Osteoblast (primary cell): ENCODE measurements around the gene HEY2. TPM values are rescaled to one million over a fixed set of nuclear protein-coding genes. Genes with fewer than 3 reads are reported as not detected.

ENCODE experiments used
- DNase-seq: peaks from one replicate; pipeline ENCODE4 v3.0.0; 2011; ENCODE audit warnings: low spot score, mixed read lengths; ENCODE audit not compliant: insufficient read length; ENCODE audit errors: missing footprints
- H2AFZ ChIP-seq: 2 replicates; pipeline ENCODE4 v1.6.0; 2011; ENCODE audit warnings: mild to moderate bottlenecking, low read length
- H3K27ac ChIP-seq: 2 replicates; pipeline ENCODE4 v1.5.1; 2011; ENCODE audit warnings: mild to moderate bottlenecking, low read depth, low read length, moderate library complexity
- H3K27me3 ChIP-seq: 2 replicates; pipeline ENCODE4 v1.6.0; 2012; ENCODE audit warnings: mild to moderate bottlenecking, control low read depth, inconsistent platforms, low read length, moderate library complexity; ENCODE audit not compliant: insufficient read depth
- H3K36me3 ChIP-seq: 2 replicates; pipeline ENCODE4 v1.5.1; 2011; ENCODE audit warnings: mild to moderate bottlenecking, low read length, control low read depth, moderate library complexity; ENCODE audit not compliant: insufficient read depth
- H3K4me1 ChIP-seq: 2 replicates; pipeline ENCODE4 v1.5.1; 2011; ENCODE audit warnings: mild to moderate bottlenecking, low read length, control low read depth, moderate library complexity; ENCODE audit not compliant: insufficient read depth
- H3K4me2 ChIP-seq: 2 replicates; pipeline ENCODE4 v1.6.0; 2011; ENCODE audit warnings: mild to moderate bottlenecking, low read length; ENCODE audit not compliant: insufficient read depth
- H3K4me3 ChIP-seq: fragments of 200-600 bp; sonication (generic); 3 replicates; pipeline ENCODE4 v1.5.1; 2012; ENCODE audit warnings: mild to moderate bottlenecking, low read length, inconsistent platforms; ENCODE audit not compliant: insufficient read depth
- H3K79me2 ChIP-seq: 2 replicates; pipeline ENCODE4 v1.6.0; 2012; ENCODE audit warnings: mild to moderate bottlenecking, low read length, control low read depth, inconsistent platforms; ENCODE audit not compliant: insufficient read depth
- H3K9me3 ChIP-seq: 2 replicates; pipeline ENCODE4 v1.5.1; 2011; ENCODE audit warnings: low read depth, low read length, control low read depth
- H4K20me1 ChIP-seq: 2 replicates; pipeline ENCODE4 v1.6.0; 2012; ENCODE audit warnings: mild to moderate bottlenecking, low read length, control low read depth; ENCODE audit not compliant: insufficient read depth
- total RNA-seq: library from RNA; depleted of rRNA; stranded (reverse); fragments of >200 nt; gene quantifications from 2 replicates; pipeline ENCODE4 v1.2.3, GENCODE V29; 2012
- TF ChIP-seq, protein P1 (sequence below): IDR thresholded peaks from 2 replicates; pipeline ENCODE4 v1.5.1; 2011; ENCODE audit warnings: mild to moderate bottlenecking, low read depth, low read length, moderate library complexity; ENCODE audit errors: extremely low read depth

HEY2 gene
- total RNA-seq, 1 donor = 2.2 TPM

DNA sequence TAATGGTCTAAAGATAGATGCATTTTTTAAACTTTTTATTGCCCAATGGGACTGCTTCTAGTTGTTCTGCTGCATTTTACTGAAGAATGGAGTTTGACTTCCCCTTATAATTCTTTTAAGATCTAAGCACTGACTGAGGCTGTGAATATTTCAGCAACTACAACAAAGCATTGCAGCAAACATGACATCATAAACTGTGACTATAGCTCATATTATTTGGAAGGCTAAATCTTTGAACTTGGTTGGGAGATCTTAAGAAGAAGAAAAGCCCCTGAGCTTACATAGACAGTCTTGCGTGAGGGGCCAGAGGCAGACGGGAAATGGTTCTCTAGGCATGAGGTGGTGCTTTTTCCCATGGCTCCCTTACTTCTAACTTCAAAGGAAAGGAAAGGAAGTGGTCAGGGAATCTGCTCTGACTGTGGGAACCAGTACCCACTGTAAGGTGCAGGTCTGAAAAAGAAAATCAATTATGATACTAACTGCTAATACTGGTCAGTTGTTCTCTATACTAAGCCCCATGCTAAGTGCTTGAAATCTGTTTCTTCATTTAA, 14.8 kb downstream of the HEY2 start:
- Histone ChIP-seq H4K20me1 (no peaks in the 10 kb centered on the region), H3K36me3 (no peaks in the 10 kb centered on the region), H3K4me3 (no peak overlapping the region), H3K9me3 (no peaks in the 10 kb centered on the region), H3K4me1 (no peaks in the 10 kb centered on the region), H2AFZ (no peak overlapping the region), H3K79me2 (no peaks in the 10 kb centered on the region), H3K27me3 (peaks cover 31% of the 10 kb centered on the region), H3K4me2 (no peak overlapping the region), H3K27ac (no peak overlapping the region)
- TF ChIP-seq, protein P1, sequence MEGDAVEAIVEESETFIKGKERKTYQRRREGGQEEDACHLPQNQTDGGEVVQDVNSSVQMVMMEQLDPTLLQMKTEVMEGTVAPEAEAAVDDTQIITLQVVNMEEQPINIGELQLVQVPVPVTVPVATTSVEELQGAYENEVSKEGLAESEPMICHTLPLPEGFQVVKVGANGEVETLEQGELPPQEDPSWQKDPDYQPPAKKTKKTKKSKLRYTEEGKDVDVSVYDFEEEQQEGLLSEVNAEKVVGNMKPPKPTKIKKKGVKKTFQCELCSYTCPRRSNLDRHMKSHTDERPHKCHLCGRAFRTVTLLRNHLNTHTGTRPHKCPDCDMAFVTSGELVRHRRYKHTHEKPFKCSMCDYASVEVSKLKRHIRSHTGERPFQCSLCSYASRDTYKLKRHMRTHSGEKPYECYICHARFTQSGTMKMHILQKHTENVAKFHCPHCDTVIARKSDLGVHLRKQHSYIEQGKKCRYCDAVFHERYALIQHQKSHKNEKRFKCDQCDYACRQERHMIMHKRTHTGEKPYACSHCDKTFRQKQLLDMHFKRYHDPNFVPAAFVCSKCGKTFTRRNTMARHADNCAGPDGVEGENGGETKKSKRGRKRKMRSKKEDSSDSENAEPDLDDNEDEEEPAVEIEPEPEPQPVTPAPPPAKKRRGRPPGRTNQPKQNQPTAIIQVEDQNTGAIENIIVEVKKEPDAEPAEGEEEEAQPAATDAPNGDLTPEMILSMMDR = no peak
- DNase-seq = no peak

DNA sequence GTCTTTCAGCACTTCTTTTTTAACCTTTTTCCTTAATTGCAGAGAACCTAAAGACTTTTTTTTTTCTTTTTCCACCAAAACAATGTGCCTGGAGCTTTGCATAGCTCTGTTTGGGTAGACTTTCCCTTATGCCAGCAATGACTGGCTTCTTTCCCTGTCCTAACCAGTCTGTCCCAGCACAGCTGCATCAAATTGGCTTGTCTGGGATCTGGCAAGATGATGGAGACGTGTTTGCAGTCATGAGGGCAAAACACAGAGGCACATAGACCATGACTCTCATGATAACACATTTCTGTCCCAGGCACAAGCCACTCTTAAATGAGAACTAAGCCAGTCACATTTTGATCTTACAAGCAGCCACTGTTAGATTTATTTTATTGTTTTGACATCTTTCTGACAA, 16.5 kb downstream of the HEY2 start:
- Histone ChIP-seq H3K79me2 (no peaks in the 10 kb centered on the region), H3K4me2 (no peak overlapping the region), H3K4me3 (no peak overlapping the region), H4K20me1 (no peaks in the 10 kb centered on the region), H3K36me3 (no peaks in the 10 kb centered on the region), H3K27me3 (peaks cover 21% of the 10 kb centered on the region), H3K27ac (no peak overlapping the region), H3K9me3 (no peaks in the 10 kb centered on the region), H3K4me1 (no peaks in the 10 kb centered on the region), H2AFZ (no peak overlapping the region)
- DNase-seq = no peak
- TF ChIP-seq, protein P1 = no peak

DNA sequence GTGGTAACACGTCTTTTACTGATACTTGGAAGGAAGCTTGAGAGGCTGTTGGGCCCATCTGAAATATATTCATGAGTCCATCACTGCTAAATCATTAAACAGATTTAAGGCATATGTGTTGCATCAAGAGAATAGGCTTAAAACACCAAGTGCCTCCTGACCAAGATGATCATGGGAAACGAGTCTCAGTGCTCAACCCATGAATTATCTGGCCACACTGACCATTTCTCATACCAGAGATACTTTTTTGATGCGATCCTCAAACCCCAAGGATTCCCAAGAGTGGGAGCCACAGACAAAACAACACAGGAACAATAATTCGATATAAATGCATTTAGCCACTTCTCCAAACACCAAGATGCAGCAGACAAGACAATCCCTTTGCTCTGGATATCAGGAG, 17.2 kb downstream of the HEY2 start:
- peaks cover 21% of the 10 kb centered on the region for H3K27me3 ChIP-seq
- no peaks in the 10 kb centered on the region for H3K4me1 ChIP-seq
- no peaks in the 10 kb centered on the region for H4K20me1 ChIP-seq
- H3K9me3 ChIP-seq = no peaks in the 10 kb centered on the region
- no peak overlapping the region for H3K4me3 ChIP-seq
- no peak for DNase-seq
- H2AFZ ChIP-seq = no peak overlapping the region
- TF ChIP-seq, protein P1 = no peak
- H3K36me3 ChIP-seq = no peaks in the 10 kb centered on the region
- no peak overlapping the region for H3K27ac ChIP-seq
- H3K79me2 ChIP-seq = no peaks in the 10 kb centered on the region
- H3K4me2 ChIP-seq = no peak overlapping the region

DNA sequence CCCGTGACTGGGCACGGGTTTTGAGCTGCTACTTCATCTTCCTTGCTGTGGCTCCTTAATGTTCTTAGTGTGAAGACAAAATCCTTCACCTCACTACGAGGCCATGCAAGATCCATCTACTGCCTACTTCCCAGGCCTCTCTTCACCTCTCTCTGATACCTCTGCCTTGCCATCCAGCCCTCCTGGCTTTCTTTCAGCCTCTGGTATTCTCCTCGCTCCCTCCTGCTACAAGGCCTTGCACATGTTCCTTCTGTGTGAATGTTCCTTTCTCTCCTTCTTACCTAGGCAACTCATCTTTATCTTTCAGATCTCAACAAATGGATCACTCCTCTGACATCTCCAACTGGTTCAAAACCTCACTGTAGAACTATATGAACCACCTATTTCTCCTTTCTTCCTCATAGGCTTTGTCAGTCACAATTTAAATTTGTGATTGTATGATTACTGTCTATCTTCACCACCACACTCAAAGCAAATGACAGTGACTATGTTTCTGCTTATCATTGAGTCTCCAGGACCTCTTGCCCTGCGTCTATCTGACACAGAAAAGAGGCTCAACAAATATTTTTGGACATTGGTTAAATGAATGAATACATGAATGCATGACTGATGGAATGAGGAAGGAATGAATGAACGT, 19.8 kb downstream of the HEY2 start:
- Histone ChIP-seq H3K27me3 (peaks cover 10% of the 10 kb centered on the region), H3K79me2 (no peaks in the 10 kb centered on the region), H2AFZ (no peak overlapping the region), H4K20me1 (no peaks in the 10 kb centered on the region), H3K27ac (no peak overlapping the region), H3K4me3 (no peak overlapping the region), H3K4me1 (no peaks in the 10 kb centered on the region), H3K9me3 (no peaks in the 10 kb centered on the region), H3K36me3 (no peaks in the 10 kb centered on the region), H3K4me2 (no peak overlapping the region)
- TF ChIP-seq, protein P1 = no peak
- no peak for DNase-seq
